HG02973 (cell line): Measurements from ENCODE around the gene TMED7.
"Not testable (repeated sequence)": the region's sequence is repeated elsewhere in the genome, so short reads cannot be mapped to it uniquely, and the experiment has no call there.

Source experiments
- ATAC-seq: cut with Tn5 transposase; IDR thresholded peaks from one replicate; pipeline ENCODE4 v1.9.1; 2021; ENCODE audit warnings: moderate library complexity; ENCODE audit not compliant: unreplicated experiment

The TMED7 gene

GRCh38 chr5:115625579-115626444 lies at the start of gene TMED7:
Gene TMED7 (minus strand): TSS chr5:115626036. CDS start chr5:115625792, 244 bp downstream.
- ATAC-seq, result peak; percentile 85

- not testable (repeated sequence) for ATAC-seq
Measured at GRCh38 chr5:115674782-115675181, 48.9 kb upstream of the TMED7 start.

GRCh38 chr5:115673596-115673995 lies 47.8 kb upstream of the TMED7 start:
- ATAC-seq, result no peak

- ATAC-seq, result no peak
Measured at GRCh38 chr5:115671939-115672338, 46.1 kb upstream of the TMED7 start.

GRCh38 chr5:115666023-115666422 lies 40.2 kb upstream of the TMED7 start:
- no peak for ATAC-seq

GRCh38 chr5:115661563-115661962 lies 35.7 kb upstream of the TMED7 start:
- no peak for ATAC-seq

- ATAC-seq, result no peak
Measured at GRCh38 chr5:115661101-115661500, 35.3 kb upstream of the TMED7 start.

- no peak for ATAC-seq
Measured at GRCh38 chr5:115657881-115658233, 32.0 kb upstream of the TMED7 start.

- ATAC-seq, result no peak
Measured at GRCh38 chr5:115657125-115657880, 31.5 kb upstream of the TMED7 start.

- no peak for ATAC-seq
Measured at GRCh38 chr5:115656404-115656803, 30.6 kb upstream of the TMED7 start.

- no peak for ATAC-seq
Measured at GRCh38 chr5:115655994-115656393, 30.2 kb upstream of the TMED7 start.

GRCh38 chr5:115649541-115649940 lies 23.7 kb upstream of the TMED7 start:
- ATAC-seq, result no peak

- no peak for ATAC-seq
Measured at GRCh38 chr5:115648056-115648455, 22.2 kb upstream of the TMED7 start.

- ATAC-seq, result not testable (repeated sequence)
Measured at GRCh38 chr5:115645386-115645785, 19.6 kb upstream of the TMED7 start.

- ATAC-seq, result no peak
Measured at GRCh38 chr5:115644046-115644445, 18.2 kb upstream of the TMED7 start.

GRCh38 chr5:115641948-115642347 lies 16.1 kb upstream of the TMED7 start:
- ATAC-seq, result no peak

GRCh38 chr5:115640274-115640673 lies 14.4 kb upstream of the TMED7 start:
- no peak for ATAC-seq

- ATAC-seq, result no peak
Measured at GRCh38 chr5:115639377-115639776, 13.5 kb upstream of the TMED7 start.

- ATAC-seq, result no peak
Measured at GRCh38 chr5:115637507-115637906, 11.7 kb upstream of the TMED7 start.

- no peak for ATAC-seq
Measured at GRCh38 chr5:115636008-115636407, 10.2 kb upstream of the TMED7 start.

GRCh38 chr5:115634343-115635132 lies 8.7 kb upstream of the TMED7 start:
- ATAC-seq, result peak; percentile 54
